Stimulated activated CD8-positive, alpha-beta memory T cell treated with anti-CD3 and anti-CD28 coated beads, Interleukin-4, amount 100 ng/mL, for 1 hour (primary cell): ENCODE measurements around the gene HOXD4.

Experiments used
- DNase-seq, 2 donors: peaks; one replicate each; pipeline ENCODE4 v3.0.0-alpha.2; 2020; ENCODE audit warnings: low read depth in 2 of 2, low spot score in 1 of 2

The HOXD4 gene

GRCh38 chr2:176139661-176140512 is 11.5 kb upstream of the HOXD4 start:
- DNase-seq = no peak

- DNase-seq = peak; percentile 32 to 41
Measured at GRCh38 chr2:176140513-176141317, 10.6 kb upstream of the HOXD4 start.

GRCh38 chr2:176142281-176142680 is 9.1 kb upstream of the HOXD4 start:
- no peak for DNase-seq

DNA sequence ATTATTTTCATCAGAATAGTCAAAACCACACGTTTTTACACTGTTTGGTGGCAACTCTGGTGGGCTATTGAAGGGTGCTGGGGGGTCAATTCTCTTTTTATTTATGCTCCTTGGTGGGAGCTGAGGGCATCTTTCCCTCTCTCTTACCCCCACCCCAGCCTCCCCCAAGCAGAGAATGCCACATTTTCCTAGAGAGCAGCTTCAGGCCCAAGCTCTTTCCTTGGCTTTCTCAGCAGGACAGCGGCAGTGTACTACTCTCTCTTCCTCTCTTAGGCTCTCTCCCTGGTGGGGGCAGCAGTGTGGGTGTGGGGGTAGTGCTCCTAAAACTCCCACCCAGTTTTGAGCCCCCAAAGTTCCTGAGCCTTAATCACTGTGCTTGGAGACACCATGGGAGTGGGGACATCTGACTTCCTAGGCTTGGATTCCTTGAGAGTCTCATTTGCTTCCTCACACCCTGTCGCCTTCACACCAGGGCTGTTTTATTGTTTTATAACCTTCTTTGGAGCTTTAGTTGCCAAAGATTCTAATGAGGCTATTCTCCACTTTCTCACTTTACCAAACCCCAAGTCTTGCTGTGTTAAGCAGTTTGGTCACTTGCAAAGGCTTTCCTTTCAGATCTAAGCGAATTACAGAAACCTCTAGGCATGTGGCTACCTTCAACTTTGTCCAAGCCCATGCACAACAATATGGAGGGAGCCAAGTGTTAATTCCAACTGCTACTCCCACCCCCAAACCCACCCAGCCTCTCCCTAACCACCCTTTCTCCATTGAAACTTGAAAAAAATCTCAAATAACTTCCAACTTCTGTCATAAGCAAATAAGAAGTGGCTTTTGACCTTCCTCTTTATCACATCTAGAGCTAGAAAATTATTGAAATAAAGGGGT is 6.0 kb upstream of the HOXD4 start:
- DNase-seq = no peak

GRCh38 chr2:176146101-176146500 is 5.2 kb upstream of the HOXD4 start:
- DNase-seq = no peak

- DNase-seq = no peak
Measured at GRCh38 chr2:176146645-176147044, 4.7 kb upstream of the HOXD4 start.

- DNase-seq = no peak
Measured at GRCh38 chr2:176147210-176147799, 4.0 kb upstream of the HOXD4 start.

DNA sequence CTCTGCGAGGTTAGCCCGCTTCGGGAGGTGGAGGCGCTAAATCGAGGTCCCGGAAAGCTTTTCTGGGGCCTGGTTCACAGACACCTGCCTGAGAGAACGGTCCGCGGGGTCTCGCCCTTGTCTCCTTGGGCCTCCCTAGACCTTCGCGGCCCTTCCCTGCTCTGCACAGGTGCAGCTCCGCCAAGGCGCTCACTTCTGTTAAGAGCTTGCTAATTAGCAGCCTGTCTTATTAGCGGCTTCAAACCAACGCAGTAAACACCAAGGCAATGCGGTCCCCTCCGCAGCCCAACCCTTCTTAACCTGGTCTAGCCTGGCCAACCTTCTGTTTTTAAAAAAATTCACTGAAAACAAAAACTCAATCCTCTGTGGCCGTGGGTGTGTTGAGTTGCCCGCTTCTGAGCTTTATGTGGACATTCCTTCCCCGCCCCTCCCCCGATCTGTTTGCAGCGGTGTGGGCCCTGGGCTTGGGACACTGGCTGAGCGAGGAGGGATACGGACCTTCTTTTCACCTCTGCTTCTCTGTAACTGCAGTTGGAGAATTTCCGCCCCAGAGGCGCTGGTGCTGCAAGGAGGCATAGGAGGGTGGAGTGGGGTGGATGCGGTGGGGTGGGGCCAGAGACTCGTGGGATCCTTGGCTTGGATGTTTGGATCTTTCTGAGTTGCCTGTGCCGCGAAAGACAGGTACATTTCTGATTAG is 3.4 kb upstream of the HOXD4 start:
- no peak for DNase-seq

DNA sequence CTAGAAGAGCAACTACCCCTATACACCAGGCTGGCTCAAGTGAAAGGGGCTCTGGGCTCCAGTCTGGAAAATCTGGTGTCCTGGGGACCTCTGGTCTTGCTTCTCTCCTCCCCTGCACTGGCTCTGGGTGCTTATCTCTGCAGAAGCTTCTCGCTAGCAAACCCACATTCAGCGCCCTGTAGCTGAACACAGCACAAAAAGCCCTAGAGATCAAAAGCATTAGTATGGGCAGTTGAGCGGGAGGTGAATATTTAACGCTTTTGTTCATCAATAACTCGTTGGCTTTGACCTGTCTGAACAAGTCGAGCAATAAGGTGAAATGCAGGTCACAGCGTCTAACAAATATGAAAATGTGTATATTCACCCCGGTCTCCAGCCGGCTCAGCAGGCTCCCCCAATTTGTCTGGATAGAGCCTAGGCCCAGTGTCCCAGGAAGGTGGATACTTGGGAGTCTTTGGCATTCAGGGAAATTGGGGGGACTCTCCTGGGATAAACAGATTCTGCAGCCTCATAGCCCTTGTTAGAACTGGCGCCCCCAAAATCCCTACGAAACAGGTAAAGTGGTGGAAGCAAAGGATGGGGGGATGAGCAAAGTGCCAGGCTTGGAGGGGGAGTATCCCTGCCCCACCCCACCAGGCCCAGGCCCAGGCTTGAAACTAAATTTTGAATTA is 2.5 kb upstream of the HOXD4 start:
- no peak for DNase-seq

GRCh38 chr2:176149481-176149938 is 1.8 kb upstream of the HOXD4 start:
- no peak for DNase-seq

DNA sequence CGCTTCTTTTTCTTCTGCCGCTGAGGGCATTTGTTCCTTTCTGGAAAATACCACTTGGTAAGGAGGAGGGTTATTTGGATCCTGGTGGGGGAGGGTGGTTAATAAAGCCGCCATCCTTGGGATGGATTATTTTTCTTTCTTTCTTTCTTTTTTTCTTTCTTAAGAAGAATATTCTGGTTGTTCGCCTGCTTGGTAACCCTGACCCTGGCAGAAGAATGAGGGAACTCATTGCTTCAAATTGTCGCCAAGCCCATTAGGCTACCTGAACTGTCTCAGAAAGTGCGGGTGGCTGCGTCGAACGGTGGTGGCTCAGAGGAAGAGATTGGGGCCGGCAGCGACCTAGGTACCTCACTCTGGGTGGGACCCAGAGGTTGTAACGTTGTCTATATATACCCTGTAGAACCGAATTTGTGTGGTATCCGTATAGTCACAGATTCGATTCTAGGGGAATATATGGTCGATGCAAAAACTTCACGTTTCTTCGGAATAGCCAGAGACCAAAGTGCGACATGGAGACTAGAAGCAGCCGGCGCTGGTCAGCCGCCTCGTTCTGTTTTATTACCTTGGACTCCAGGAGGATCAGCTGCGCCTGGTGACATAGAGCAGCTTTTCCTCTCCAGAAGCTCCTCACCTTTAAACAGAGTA is 1.3 kb upstream of the HOXD4 start:
- no peak for DNase-seq

GRCh38 chr2:176150584-176151441 is 537 bp upstream of the HOXD4 start:
- no peak for DNase-seq

- DNase-seq = no peak
Measured at GRCh38 chr2:176152350-176153181, 1.2 kb downstream of the HOXD4 start.

- DNase-seq = no peak
Measured at GRCh38 chr2:176154576-176155252, 3.4 kb downstream of the HOXD4 start.

- DNase-seq = no peak
Measured at GRCh38 chr2:176155356-176156044, 4.2 kb downstream of the HOXD4 start.

- DNase-seq = no peak
Measured at GRCh38 chr2:176156301-176156806, 5.0 kb downstream of the HOXD4 start.
